HG03378 (cell line): ENCODE results near the gene SVOP.

Source experiments
- ATAC-seq: cut with Tn5 transposase; IDR thresholded peaks from one replicate; pipeline ENCODE4 v1.9.1; 2021; ENCODE audit warnings: mild to moderate bottlenecking, moderate library complexity; ENCODE audit not compliant: unreplicated experiment

Gene SVOP

DNA sequence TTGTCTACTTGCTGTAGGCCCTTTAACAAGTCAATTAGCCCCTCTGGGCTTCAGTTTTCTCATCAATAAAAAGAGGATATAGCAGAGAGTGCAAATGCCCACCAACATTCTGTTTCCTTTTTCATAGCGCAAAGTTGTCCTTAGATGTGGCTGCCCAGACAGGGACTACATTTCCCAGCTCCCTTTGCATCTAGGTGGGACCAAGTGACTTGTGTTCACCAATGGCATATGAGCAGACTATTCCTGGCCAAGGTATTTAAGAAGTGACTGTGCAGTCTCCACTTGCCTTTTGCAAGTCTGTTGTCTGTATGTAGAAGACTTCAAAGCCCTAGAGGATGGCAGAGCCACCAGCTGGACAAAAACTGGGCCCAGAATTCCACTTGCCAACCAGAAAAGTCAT is 81.3 kb downstream of the SVOP start:
- no peak for ATAC-seq

DNA sequence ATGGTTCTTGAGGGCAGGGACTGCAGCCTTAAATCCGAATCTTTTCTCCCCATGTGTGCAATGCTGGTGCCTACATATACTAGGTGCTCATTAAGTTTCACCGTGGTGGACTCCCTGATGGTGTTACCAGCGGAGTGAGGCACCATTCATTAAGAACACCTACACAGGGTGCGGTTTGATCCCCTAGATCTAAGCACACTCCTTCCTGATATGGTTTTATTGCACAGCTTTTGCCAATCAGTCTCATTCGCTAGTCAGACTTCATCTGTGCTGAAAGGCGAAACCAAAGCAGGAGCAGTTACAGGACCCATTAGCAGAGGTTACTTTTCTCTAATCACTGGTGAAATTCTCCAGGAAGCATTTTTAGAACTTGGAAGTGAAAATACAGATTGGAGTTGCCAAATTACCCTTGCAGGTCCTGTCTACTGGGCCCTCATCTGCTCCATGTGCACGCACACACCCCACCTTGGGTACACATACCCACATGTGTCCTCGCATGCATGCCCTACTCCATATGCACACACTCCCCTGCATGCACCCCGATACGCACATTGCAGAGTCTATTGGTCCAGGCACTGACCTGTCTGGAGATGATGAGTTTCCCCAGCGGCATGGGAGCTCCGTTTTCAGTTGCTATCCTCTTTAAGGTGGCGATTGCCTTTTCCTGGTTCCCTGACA is 82.5 kb downstream of the SVOP start:
- no peak for ATAC-seq

DNA sequence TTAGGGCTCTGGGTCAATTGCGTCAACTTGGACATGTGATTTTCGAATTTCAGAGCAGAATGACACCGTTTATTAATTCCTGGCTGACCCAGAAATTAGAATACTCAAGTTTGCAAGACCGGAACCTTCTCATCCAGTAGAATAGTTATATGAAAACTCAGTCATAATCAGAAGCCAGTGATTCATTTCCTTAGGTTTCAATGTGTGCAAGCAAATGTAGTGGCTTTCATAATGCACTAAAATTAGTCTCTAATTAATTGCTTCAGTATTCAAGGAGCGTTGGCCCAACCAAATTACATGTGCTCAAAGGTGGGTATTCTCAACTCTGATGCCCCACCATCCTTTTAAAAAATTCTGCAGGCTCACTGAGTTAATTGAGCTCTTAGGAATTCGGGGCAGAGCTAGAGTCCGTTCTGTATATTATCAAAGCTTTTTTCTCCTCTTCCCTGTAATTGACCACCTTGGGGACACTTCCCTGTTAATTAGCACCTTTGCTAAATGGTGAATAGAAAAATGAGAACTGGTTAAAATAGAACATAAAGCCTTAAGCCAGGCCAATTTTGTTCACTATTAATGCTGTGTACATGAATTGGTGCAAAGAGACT is 85.6 kb downstream of the SVOP start:
- ATAC-seq = no peak

DNA sequence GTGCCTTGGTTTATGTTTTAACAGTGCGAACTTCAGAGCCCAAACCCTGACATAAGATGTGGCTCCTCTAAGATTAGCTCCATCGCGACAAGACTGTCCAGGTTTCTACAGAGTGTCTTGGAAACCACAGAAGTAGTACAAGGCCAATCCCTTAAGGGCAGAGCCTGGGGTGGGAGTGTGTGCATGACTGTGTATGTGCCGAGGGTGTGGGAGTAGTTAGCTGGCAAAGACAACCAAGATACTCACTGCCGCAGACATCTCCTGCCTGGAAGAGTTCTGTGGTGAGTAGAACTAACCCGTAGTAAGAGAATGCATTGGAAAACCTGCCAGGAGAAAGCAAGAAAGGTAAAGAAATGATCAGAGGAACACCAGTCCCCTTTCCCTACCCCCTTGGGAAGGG is 86.9 kb downstream of the SVOP start:
- ATAC-seq = no peak

DNA sequence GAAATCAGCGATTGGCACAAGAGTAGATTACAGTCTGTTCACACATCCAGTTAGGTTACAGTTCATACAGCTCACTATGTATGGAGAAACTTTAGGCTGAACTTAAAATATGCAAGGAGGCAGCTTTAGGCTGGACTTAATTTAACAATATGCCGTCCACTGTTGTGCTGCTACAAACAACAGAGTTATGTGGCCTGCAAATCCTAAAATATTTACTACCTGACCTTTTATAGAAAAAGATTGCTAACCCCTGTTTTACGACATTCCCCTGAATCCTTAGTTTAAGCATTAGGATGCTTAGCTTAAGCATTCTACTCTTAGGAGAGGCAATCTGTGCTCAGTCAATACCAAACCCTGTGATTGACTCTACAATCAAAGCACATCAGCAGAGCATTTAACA is 90.1 kb downstream of the SVOP start:
- no peak for ATAC-seq

DNA sequence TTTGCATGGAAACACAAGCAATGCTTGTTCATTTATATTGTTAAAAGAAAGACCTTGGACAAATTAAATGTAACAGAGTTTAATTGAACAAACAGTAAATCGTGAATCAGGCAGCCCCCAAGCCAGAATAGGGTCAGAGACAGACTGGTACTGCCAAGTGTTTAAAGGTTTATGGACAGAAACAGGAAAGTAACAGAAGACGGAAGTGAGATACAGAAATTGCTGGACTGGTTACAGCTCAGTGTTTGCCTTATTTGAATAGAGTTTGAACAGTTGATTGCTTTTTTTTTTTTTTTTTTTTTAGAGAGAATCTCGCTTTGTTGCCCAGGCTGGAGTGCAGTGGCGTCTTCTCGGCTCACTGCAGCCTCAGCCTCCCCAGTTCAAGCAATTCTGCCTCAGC is 90.7 kb downstream of the SVOP start:
- no peak for ATAC-seq

DNA sequence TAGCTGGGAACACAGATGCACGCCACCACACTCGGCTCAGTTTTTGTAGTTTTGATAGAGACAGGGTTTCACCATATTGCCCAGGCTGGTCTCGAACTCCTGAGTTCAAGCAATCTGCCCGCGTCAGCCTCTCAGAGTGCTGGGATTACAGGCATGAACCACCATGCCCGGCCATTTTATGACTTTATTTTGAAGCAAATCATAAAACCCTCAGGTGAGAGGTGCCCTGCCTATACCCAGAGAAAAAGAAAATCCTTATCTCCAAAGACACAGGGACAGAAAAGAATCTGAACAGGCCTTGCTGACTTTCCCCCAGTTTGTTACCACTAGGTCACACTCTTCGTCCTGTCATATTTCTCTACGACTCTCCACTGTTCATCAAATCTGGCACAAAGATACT is 92.2 kb downstream of the SVOP start:
- no peak for ATAC-seq

DNA sequence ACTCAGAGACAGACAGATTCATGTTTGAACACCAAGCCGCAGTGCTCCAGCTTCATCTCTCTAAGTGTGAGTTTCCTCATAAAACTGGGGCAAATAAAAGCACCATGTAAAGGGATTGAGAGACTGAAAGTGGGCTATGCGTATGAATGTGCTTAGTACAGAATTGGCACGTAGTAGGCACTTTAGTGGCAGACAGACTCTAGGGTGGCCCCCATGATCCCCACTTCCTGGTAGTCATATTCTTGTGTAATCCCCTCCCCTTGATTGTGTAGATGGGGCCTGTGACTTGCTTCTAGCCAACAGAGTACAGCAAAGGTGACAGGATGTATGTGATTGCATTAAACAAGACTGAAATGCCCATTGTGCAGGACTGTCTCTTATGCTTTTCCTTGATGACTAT is 98.0 kb downstream of the SVOP start:
- ATAC-seq = no peak

DNA sequence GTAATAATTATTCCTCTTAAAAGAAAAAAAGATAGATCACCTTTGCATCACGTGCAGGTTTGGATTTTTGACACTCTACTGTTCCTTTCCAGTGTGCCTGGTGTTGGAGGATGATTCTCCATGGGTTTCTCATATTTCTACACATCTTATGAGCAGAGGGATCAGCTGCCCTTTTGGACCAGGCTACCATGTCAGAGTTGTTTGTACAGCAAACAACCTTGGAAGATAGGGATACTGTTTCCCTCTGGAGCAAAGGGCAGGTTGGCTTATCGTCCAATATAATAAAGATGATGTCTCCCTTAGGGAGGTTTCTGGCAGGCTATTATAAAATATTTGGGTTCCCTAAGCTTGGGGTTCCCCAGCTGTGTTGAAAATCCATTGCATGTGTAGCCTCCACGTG is 98.9 kb downstream of the SVOP start:
- ATAC-seq = no peak

DNA sequence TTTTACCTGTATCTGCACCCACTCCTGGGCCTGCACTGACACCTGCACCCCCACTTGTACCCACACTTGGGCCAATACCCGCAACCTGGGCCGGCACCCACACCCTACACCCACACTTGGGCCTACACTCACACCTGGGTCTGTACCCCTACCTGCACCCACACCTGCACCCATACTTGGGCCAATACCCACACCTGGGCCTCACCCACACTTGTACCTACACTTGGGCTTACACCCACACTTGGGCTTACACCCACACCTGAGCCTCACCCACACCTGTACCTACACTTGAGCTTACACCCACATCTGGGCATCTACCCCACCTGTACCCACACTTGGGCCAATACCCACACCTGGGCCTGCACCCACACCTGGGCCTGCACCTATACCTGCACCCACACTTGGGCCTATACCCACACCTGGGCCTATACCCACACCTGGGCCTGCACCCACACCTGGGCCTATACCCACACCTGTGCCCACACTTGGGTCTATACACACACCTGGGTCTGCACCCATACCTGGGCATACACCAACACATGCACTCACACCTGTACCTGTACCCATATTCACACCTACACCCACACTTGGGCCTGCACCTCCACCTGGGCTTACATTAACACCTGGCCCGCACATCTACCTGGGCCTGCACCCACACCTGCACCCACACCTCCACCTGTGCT is 101.8 kb downstream of the SVOP start:
- ATAC-seq = no peak

DNA sequence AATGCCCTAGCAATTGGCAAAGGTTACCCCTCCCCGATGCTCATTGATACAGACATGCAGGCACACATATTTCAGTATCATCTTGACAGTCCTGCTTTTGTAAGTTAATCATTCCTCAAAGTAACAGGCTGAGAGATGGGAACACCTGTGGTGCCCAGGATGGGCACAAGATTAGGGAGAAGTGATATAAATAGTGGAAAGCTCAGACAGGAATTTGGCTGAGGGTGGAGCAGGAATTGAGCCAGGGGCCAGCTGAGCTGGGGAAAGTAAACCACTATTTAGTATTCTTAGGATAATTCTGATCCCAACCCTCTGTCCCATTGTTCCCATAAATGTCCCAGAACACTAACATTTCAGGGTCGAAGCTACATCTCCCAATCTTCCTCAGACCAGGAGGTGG is 102.7 kb downstream of the SVOP start:
- ATAC-seq = no peak

DNA sequence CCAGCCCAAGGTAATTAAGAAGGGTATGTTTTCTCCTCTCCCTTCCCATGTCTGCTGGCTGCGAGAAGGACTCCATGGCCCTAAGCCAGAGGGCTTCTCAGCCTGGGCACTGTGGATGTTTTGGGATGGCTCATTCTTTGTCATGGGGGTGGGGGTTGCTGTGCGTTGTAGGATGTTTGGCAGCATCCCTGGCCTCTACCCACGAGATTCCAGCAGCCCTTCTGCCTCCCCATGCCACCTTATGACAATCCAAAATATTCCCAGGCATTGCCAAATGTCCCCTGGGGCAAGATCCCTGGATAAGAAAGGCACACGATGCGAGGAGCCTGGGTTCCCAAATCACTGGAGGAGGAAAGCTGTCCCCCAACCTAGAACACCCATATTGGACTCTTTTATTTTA is 104.5 kb downstream of the SVOP start:
- no peak for ATAC-seq

DNA sequence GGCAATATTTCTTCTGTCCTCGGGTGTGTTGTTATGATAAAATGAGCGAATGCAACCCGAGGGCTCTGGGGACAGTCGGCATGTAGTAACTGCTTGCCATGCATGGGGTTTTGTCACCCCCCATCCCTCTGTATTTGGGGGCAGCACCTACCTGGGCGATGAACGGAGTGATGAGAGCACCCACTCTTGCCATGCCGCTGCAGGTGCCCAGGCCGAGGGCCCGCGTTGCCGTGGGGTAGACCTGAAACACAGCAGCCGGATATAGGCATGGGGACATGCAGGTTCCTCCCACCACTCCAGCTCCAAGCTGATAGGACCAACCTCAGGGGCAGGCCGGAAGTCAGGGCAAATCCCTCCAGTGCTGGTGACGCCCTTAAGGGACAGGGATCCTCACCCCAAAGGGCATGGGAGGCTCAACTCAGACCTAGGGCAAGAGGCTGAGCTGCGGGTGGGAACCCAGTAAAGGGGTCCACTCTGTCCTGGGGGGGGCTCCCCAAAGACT is 105.2 kb downstream of the SVOP start:
- no peak for ATAC-seq

DNA sequence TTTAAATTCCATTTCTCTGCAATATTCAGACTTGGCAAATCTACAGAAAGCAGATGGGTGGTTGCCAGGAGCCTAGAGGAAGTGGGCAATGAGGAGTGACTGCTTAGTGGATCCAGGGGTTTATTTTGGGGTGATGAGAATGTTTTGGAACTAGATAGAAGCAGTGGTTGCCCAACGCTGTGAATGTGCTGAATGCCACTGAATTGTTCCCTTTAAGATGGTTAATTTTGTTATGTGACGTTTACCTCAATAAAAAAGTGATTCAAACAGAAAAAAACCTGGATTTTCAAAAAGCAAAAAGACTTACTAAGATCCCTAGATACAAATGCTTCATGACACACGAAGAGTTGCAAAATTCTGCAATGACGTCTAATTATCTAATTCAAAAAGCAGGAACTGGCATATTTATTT is 106.7 kb downstream of the SVOP start:
- ATAC-seq = no peak

DNA sequence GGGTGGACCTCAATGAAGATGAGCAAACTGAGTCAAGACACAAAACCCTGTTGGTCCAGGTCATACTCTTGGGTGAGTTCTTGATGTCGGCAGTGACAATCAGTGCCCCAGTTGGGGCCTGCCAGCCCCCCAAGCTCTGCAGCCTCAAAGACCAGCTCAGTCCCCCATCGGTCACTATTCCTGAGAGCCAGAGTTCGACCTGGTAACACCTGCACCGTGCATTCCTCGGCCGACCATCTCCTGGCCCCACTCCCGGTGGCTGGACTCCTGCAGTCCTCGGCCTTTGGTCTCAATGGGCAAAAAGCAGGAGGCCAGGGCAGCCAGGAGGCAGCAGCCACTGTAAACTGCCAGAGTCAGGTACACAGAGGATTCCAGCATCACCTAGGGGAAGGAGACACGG is 108.5 kb downstream of the SVOP start:
- ATAC-seq = no peak

DNA sequence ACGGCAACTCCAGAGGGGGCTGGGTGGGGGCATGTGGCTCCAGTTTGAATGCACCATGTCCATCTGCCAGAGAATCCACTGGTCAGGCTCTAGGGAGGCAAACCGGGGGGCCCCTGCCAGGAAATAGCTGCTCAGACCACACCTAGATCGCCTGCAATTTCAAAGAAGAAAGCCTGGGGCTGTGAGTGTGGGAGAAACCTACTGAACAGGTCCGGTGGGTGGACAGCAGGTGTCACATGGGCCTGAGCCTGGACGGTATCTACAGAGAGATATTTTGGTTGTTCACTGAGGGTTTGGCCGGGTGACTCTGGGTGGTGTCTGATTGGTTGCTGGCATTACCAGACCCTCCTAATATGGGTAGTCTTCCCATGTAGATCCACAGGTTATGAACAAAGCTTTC is 109.0 kb downstream of the SVOP start:
- ATAC-seq = no peak

DNA sequence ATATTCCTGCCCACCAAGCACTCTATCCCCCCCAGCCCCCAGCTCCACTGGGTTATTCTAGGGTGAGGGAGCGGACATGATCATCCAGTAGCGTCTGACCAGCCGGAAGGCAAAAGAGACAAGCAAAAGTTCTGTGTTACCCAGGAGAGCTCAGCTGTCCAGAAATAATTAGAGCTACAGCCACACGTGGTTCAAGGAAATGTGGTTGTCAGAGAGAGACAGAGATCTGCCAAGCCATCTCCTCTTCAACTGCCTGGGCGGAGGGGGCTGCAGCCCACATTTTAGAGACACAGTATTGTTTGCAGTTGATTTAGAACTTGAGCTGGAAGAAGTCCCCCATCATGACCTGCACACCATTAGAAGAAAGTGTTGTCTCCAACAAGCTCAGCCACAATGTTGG is 110.5 kb downstream of the SVOP start:
- no peak for ATAC-seq

DNA sequence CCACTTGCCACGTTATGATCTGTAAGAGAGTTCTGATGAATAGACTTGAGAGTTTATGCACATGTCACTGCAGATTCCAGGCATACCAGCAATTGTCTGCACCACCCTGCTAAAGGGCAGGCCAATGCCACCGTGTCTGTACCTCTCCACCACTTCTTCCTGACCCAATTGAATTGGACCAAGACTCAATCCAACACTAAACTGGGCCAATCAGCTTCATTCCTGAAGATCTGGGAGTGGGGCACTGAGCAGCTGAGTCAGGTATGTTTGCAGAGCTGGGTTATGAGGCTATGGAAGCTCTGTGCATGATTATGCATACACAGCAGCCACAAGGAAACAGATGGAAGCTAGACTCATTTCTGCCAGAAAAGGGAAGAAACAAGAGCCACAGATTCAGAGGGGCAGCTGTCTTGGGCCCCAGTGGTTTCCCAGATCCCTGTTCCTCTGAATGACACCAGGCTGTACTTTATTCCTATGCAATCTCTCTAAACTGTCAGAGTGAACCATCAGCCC is 113.0 kb downstream of the SVOP start:
- no peak for ATAC-seq

DNA sequence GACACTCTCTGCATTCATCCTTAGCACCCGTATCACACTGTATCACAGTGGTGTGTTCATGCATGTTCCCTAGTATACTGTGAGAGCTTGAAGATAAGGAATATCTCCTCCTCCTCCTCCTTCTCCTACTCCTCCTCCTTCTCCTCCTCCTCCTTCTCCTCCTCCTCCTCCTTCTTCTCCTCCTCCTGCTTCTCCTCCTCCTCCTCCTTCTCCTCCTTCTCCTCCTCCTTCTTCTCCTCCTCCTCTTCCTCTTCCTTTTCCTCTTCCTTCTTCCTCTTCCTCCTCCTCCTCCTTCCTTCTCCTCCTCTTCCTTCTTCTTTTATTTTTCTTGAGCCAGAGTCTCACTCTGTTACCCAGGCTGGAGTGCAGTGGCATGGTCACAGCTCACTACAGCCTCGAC is 113.9 kb downstream of the SVOP start:
- ATAC-seq = no peak

DNA sequence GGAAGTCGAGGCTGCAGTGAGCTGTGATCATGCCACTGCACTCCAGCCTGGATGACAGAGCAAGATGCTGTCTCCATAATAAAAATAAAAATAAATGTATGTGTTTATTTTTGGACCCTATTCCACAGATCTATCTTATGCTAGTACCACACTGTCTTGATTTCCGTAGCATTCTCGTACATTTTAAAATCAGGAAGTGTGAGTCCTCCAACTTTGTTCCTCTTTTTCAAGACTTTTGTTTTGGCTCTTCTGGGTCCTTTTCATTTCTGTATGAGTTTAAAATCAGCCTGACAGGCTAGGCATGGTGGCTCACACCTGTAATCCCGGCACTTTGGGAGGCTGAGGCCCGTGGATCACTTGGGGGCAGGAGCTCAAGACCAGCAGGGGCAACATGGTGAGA is 115.1 kb downstream of the SVOP start:
- ATAC-seq = no peak

DNA sequence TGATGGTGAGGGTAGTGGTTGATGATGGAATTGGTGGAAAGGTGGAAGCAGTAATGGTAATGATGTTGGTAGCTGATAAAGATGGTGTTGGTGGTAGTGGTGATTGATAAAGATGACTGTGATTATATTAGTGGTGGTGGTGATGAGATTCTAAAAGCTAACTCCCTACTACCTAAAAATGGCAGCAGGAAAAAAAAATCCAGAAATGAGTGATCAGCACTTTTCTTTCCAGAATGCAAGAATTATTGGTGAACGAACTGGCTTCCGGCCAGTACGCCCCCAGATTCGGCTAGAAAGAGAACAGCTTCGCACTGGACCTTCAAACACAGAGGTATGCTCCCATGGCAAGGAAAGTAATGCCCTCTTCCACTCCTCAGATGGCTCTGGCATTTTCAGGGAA is 121.7 kb downstream of the SVOP start:
- ATAC-seq = no peak

DNA sequence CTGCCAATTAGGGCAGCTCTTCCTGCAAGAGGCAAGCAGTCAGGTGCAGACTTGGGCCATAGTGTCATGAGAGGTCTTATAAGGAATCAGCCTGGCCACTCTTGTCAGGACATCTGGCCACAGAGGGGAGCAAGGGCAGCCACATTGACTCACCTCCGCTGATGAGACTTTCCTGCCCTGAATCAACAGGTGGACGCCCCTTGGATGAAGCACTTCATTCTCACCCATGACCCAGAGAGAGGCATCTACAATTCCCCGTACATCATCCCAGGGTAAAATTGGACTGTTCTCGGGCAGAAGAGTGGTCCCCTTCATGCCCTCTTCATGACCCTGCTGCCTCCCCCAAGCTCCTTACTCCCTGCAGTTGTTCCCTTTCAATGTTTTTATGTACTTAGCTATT is 124.1 kb downstream of the SVOP start:
- no peak for ATAC-seq
